Parathyroid adenoma (tissue), 2 donors: ENCODE measurements around the gene CTNND1.

Experiments
- H2AFZ ChIP-seq: fragments of 300-600 bp; sonication (generic); one replicate; pipeline ENCODE4 v1.7.0; 2017; ENCODE audit warnings: antibody characterized with exemption, mild to moderate bottlenecking
- H3K27ac ChIP-seq: fragments of 300-600 bp; sonication (generic); one replicate; pipeline ENCODE4 v1.7.0; 2017
- H3K27me3 ChIP-seq: fragments of 300-600 bp; sonication (generic); one replicate; pipeline ENCODE4 v1.7.0; 2017; ENCODE audit warnings: low read length; ENCODE audit not compliant: control insufficient read depth, insufficient read depth
- H3K36me3 ChIP-seq: fragments of 300-600 bp; sonication (generic); one replicate; pipeline ENCODE4 v1.7.0; 2017; ENCODE audit warnings: low read length; ENCODE audit not compliant: control insufficient read depth, insufficient read depth
- H3K4me1 ChIP-seq: fragments of 300-600 bp; sonication (generic); one replicate; pipeline ENCODE4 v1.7.0; 2017; ENCODE audit warnings: control low read depth
- H3K4me2 ChIP-seq: fragments of 300-600 bp; sonication (generic); one replicate; pipeline ENCODE4 v1.7.0; 2017; ENCODE audit warnings: low read length
- H3K4me3 ChIP-seq: fragments of 300-600 bp; sonication (generic); one replicate; pipeline ENCODE4 v1.7.0; 2017; ENCODE audit warnings: low read depth, low read length
- H3K79me2 ChIP-seq: fragments of 300-600 bp; sonication (generic); one replicate; pipeline ENCODE4 v1.7.0; 2017; ENCODE audit warnings: control low read depth
- H3K9ac ChIP-seq: fragments of 300-600 bp; sonication (generic); one replicate; pipeline ENCODE4 v1.7.0; 2017; ENCODE audit warnings: mild to moderate bottlenecking
- H3K9me3 ChIP-seq: fragments of 300-600 bp; sonication (generic); one replicate; pipeline ENCODE4 v1.7.0; 2017; ENCODE audit warnings: low read length; ENCODE audit not compliant: control insufficient read depth
- TF ChIP-seq, protein P1 (sequence below): fragments of 300-600 bp; sonication (generic); IDR thresholded peaks from one replicate; pipeline ENCODE4 v1.7.0; 2017; ENCODE audit warnings: antibody characterized with exemption, mild to moderate bottlenecking
- donor health status: primary hyperparathyroidism.

The CTNND1 gene

DNA sequence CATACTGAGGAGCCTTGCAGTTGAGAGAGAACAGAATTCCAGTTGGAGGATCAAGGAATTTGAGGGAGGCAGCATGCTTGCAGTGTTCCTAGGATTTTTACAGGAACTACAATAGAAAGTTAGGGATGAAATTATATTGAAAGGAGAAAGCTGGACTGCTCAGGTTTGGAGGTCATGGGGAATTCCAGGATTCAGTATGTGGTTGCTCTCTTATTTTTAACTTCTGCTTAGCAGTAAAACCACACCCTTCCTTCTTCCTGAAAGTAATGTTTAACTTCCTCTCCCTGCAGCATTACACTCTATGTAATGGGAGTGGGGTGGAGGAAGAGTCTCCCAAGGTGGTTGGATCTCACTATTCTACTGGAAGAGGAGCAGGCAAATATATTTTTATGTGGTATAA is 31.3 kb downstream of the CTNND1 start:
- Histone ChIP-seq H3K4me2 (no peak overlapping the region), H3K9me3 (no peaks in the 10 kb centered on the region), H2AFZ (no peak overlapping the region), H3K79me2 (peaks cover 33% of the 10 kb centered on the region), H3K9ac (no peak overlapping the region), H3K27me3 (no peaks in the 10 kb centered on the region), H3K36me3 (no peaks in the 10 kb centered on the region), H3K27ac (peak overlapping the region; percentile 51), H3K4me3 (no peak overlapping the region), H3K4me1 (peaks cover 4% of the 10 kb centered on the region)
- TF ChIP-seq, protein P1, sequence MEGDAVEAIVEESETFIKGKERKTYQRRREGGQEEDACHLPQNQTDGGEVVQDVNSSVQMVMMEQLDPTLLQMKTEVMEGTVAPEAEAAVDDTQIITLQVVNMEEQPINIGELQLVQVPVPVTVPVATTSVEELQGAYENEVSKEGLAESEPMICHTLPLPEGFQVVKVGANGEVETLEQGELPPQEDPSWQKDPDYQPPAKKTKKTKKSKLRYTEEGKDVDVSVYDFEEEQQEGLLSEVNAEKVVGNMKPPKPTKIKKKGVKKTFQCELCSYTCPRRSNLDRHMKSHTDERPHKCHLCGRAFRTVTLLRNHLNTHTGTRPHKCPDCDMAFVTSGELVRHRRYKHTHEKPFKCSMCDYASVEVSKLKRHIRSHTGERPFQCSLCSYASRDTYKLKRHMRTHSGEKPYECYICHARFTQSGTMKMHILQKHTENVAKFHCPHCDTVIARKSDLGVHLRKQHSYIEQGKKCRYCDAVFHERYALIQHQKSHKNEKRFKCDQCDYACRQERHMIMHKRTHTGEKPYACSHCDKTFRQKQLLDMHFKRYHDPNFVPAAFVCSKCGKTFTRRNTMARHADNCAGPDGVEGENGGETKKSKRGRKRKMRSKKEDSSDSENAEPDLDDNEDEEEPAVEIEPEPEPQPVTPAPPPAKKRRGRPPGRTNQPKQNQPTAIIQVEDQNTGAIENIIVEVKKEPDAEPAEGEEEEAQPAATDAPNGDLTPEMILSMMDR, result no peak

DNA sequence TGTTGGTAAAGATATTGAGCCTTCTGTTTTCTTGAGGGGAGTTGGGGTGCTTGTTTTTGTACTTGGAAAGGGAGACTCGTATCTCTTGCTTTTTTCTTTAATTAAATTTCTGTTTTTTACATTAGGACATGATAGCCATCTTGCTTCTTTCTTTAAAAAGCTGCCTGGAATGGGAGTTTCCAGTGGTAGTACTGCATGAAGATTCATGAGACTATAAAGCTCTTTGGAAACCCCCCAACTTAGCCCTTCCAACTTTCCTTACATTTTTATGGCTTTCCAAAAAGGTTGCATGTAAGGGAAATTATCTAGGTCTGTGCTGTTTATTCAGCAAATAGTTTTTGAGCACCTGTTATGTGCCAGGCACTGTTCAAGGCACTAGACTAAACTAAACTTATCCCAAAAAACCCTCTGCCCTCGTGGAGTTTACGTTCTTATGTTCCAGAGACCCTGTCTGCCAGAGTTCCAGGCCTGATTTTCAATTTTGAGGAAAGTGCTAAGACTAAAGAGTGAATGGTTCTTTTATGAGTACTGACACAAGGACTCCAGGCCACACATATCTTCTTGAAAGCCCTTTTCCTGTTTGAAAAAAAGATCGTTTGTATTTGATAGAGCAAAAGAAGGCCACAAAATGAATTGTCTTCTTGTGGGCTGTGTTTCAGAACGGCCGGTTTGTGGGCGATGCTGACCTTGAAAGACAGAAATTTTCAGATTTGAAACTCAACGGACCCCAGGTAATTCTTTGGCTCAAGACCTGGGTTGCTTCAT is 31.9 kb downstream of the CTNND1 start:
- H3K9me3 ChIP-seq, result no peaks in the 10 kb centered on the region
- peaks cover 2% of the 10 kb centered on the region for H3K4me1 ChIP-seq
- H2AFZ ChIP-seq, result no peak overlapping the region
- H3K27me3 ChIP-seq, result no peaks in the 10 kb centered on the region
- no peak overlapping the region for H3K9ac ChIP-seq
- TF ChIP-seq, protein P1, result no peak
- H3K79me2 ChIP-seq, result peaks cover 28% of the 10 kb centered on the region
- peak overlapping the region; percentile 42 for H3K27ac ChIP-seq
- no peaks in the 10 kb centered on the region for H3K36me3 ChIP-seq
- no peak overlapping the region for H3K4me2 ChIP-seq
- no peak overlapping the region for H3K4me3 ChIP-seq

DNA sequence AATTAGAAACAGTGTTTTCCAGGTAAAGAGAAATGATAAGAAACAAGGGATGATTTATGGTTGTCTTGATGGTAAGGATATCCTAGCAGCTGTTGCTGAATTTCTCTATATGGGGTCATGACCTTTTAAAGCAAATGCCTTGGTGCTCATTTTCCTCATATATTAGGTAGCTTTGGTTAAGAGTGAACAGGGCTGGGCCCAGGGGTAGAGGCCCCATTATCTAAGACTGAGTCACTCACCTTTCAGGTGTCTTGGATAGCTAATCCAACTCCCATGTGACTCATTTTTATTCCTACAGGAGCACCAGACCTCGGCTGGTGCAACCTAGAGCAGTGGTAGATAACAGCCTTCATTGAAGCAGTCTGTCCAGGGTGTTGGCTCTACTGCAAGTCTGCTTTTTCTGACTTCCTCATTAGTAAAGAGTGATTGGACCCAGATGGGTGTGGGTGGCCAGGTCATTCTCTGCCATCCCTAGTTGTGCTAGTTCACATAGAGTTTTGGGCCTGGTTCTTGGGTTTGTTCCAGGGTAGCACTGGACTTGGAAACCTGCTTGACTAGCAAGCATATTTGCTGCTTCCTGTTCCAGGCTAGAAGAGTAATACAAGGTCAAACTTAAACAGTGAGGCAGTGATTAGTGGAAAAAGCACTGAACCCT is 37.4 kb downstream of the CTNND1 start:
- Histone ChIP-seq H3K36me3 (no peaks in the 10 kb centered on the region), H3K27me3 (no peaks in the 10 kb centered on the region), H3K79me2 (peaks cover 11% of the 10 kb centered on the region), H3K4me2 (no peak overlapping the region), H3K4me3 (no peak overlapping the region), H3K27ac (peak overlapping the region; percentile 34), H3K9ac (no peak overlapping the region), H2AFZ (no peak overlapping the region), H3K9me3 (no peaks in the 10 kb centered on the region), H3K4me1 (peaks cover 12% of the 10 kb centered on the region)
- TF ChIP-seq, protein P1, result no peak

DNA sequence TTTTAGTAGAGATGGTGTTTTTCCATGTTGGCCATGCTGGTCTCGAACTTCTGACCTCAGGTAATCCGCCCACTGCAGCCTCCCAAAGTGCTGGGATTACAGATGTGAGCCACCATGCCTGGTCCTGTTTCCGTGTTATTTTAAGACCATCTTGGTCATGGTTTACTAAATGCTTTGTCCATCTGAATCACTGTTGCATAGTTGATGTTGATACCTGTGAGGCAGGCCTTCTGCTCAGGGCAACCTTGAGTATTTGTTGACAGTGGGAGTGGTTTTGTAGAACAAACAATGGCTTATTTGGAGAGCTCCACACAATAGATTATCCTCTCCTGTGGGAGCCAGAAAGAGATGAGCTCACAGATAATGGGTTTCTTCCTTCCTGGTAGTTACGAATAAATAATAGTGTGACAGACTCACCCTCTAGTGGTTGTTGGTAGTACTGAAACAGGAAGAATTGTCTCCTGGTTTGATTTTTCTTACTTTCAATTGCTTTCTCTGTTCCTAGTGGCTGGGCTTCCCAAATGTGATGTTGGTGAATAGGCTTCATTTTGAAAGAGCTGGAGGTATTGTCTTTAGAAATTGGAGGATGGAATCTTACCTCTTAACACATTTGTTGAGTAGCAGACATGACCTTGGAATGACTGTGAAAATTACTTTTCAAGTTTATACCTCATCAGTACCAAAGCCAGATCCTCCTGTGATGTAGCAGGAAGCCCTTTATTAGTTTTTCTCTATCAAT is 39.0 kb downstream of the CTNND1 start:
- Histone ChIP-seq H3K79me2 (peaks cover 9% of the 10 kb centered on the region), H3K4me3 (no peak overlapping the region), H3K4me2 (peak overlapping the region; percentile 27), H3K27ac (peak overlapping the region; percentile 65), H3K27me3 (no peaks in the 10 kb centered on the region), H3K9me3 (no peaks in the 10 kb centered on the region), H2AFZ (no peak overlapping the region), H3K36me3 (no peaks in the 10 kb centered on the region), H3K9ac (no peak overlapping the region), H3K4me1 (peaks cover 12% of the 10 kb centered on the region)
- TF ChIP-seq, protein P1, result peak; percentile 74
